Keratinocyte (primary cell): Measurements from ENCODE around the gene TUSC2.

Experiments used
- EZH2 ChIP-seq: IDR thresholded peaks from one replicate; pipeline ENCODE4 v1.6.1; 2012; ENCODE audit warnings: inconsistent platforms, mild to moderate bottlenecking, low read length, moderate library complexity
- TF ChIP-seq, protein P1 (sequence below), 3 experiments: IDR thresholded peaks in 1 of 3; conservative IDR thresholded peaks in 1 of 3; optimal IDR thresholded peaks in 1 of 3; 2 replicates in 2 of 3; 3 replicates in 1 of 3; pipeline versions ENCODE3 to v1.5.1; 2011; ENCODE audit warnings: low read length in 3 of 3, mild to moderate bottlenecking in 3 of 3, moderate library complexity in 2 of 3, control low read depth in 1 of 3, inconsistent platforms in 1 of 3; ENCODE audit not compliant: insufficient read depth in 2 of 3; ENCODE audit errors: extremely low read depth in 1 of 3

DNA sequence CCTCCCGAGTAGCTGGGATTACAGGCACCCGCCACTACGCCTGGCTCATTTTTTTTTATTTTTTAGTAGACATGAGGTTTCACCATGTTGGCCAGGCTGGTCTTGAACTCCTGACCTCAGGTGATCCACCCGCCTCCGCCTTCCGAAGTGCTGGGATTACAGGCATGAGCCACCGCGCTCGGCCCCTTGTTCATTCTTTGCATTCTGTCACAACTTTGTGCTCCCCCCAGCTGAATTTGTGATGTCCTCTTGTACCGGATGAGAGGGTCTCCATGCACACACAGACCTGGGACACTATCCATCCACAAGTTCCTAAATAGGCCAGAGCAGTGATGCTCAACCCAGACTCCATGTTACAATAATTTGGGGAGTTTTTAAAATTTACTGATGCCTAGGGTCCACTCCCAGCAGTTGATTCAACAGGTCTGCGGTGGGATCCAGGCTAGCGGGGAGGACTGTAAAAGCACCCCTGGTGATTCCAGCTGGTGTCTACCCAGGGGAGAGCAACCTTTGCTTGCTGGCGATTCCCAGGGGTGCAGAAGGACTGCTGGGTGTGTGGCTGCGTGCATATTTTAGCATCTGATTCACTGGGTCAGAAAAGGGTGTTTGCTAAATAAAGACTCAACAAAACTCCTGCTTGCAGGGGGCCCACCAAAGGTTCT lies 11.6 kb upstream of the TUSC2 start:
- TF ChIP-seq, protein P1, sequence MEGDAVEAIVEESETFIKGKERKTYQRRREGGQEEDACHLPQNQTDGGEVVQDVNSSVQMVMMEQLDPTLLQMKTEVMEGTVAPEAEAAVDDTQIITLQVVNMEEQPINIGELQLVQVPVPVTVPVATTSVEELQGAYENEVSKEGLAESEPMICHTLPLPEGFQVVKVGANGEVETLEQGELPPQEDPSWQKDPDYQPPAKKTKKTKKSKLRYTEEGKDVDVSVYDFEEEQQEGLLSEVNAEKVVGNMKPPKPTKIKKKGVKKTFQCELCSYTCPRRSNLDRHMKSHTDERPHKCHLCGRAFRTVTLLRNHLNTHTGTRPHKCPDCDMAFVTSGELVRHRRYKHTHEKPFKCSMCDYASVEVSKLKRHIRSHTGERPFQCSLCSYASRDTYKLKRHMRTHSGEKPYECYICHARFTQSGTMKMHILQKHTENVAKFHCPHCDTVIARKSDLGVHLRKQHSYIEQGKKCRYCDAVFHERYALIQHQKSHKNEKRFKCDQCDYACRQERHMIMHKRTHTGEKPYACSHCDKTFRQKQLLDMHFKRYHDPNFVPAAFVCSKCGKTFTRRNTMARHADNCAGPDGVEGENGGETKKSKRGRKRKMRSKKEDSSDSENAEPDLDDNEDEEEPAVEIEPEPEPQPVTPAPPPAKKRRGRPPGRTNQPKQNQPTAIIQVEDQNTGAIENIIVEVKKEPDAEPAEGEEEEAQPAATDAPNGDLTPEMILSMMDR (optimal IDR thresholded peaks at IDR 0.05 in 1 of 3, IDR thresholded peaks at IDR 0.05 in 1 of 3, conservative IDR thresholded peaks at IDR 0.05 in 1 of 3; ENCODE audit: extremely low read depth in 1 of 3, insufficient read depth in 2 of 3, low read length in 3 of 3), result no peak
- TF ChIP-seq EZH2, result no peak
